Gastroesophageal sphincter (tissue), 4 donors: ENCODE results near the gene SRRD. TPM values are rescaled to one million over a fixed set of nuclear protein-coding genes. Genes with fewer than 3 reads are reported as not detected.

Experiments
- ATAC-seq: fragments of 150-250 bp; one replicate; pipeline ENCODE4 v1.9.1; 2016; ENCODE audit warnings: mild to moderate bottlenecking, moderate library complexity
- H3K27ac ChIP-seq, 4 donors: fragments of 200-600 bp; sonication (generic) in 3 of 4; 1 replicate in 3 of 4; 2 replicates in 1 of 4; pipeline ENCODE4 v1.5.1; 2016 to 2019
- H3K27me3 ChIP-seq: fragments of 200-600 bp; sonication (generic); one replicate; pipeline ENCODE4 v1.5.1; 2019
- H3K36me3 ChIP-seq, 2 donors: fragments of 200-600 bp; sonication (generic); one replicate each; pipeline ENCODE4 v1.5.1; 2019; ENCODE audit warnings: control low read depth in 1 of 2
- H3K4me1 ChIP-seq, 3 donors: fragments of 200-600 bp; sonication (generic); 1 replicate in 2 of 3; 2 replicates in 1 of 3; pipeline ENCODE4 v1.5.1; 2016 to 2019; ENCODE audit warnings: control low read depth in 2 of 3
- H3K4me3 ChIP-seq, 2 donors: fragments of 200-600 bp; sonication (generic); one replicate each; pipeline ENCODE4 v1.5.1; 2019; ENCODE audit warnings: mild to moderate bottlenecking in 1 of 2, moderate library complexity in 1 of 2
- H3K9me3 ChIP-seq, 3 donors: fragments of 200-600 bp; sonication (generic); one replicate each; pipeline ENCODE4 v1.5.1; 2017 to 2019; ENCODE audit warnings: control low read depth in 2 of 3
- EP300 ChIP-seq: sonication (generic); formaldehyde crosslinking; IDR thresholded peaks from one replicate; pipeline ENCODE4 v1.6.1; 2017; ENCODE audit warnings: antibody characterized with exemption, mild to moderate bottlenecking
- POLR2A ChIP-seq, 2 donors: fragments of 450-650 bp; IDR thresholded peaks; one replicate each; pipeline ENCODE4 v1.6.1; 2017; ENCODE audit warnings: antibody characterized with exemption in 2 of 2, mild to moderate bottlenecking in 2 of 2, moderate library complexity in 1 of 2
- POLR2AphosphoS5 ChIP-seq: sonication (generic); formaldehyde crosslinking; IDR thresholded peaks from one replicate; pipeline ENCODE4 v1.6.1; 2017; ENCODE audit warnings: antibody characterized with exemption
- WGBS, 2 donors: methylation state at CpG; one replicate each; pipeline ENCODE4 v1.1.5; 2018; ENCODE audit warnings: low coverage in 1 of 2; 5-methylcytosine and 5-hydroxymethylcytosine counted together
- total RNA-seq, 4 donors: library from RNA; depleted of rRNA; stranded (reverse); fragments of >200 nt; gene quantifications; one replicate each; pipeline ENCODE4 v1.1.0, GENCODE V29; 2016
- TF ChIP-seq, protein P1 (sequence below), 4 experiments: fragments of 200-600 bp in 2 of 4; fragments of 450-650 bp in 2 of 4; sonication (generic) in 1 of 4; IDR thresholded peaks; one replicate each; pipeline ENCODE4 v1.5.1; 2017 to 2019; ENCODE audit warnings: antibody characterized with exemption in 4 of 4, mild to moderate bottlenecking in 2 of 4, moderate library complexity in 2 of 4

SRRD gene
- total RNA-seq, 4 donors from 2014 or later, result 16.7 to 30.0 (median 23.5) TPM

DNA sequence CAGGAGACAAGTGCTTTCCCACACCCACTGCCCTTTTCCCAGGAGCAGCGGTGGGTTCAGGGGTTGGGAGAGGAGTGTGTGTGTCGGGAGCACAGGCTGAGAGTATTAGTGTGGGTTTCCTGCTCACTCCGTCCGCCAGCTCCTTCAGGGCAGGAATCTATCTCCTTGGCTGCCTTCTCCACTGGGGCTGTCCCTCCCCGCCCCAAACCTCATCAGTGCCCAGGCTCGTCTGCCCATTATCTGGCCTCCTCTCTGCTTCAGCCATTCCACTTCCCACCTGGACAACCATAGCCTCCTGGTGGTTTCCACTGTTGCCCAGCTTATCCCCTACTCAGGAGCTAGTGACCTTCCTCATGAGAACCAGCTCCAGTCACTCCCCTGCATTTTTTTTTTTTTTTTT is 34.7 kb upstream of the SRRD start:
- Histone ChIP-seq H3K4me1 (peaks cover 0 to 22% (median 0%) of the 10 kb centered on the region in 3 donors), H3K4me3 (no peak overlapping the region), H3K9me3 (no peaks in the 10 kb centered on the region), H3K27me3 (no peaks in the 10 kb centered on the region), H3K36me3 (peaks cover 0 to 43% of the 10 kb centered on the region in 2 donors), H3K27ac (no peak overlapping the region)
- 62 to 65% methylated on average over 5 of the region's 6 CpGs for WGBS, 2 donors
- no peak for TF ChIP-seq POLR2A (IDR thresholded peaks at IDR 0.05)
- TF ChIP-seq POLR2AphosphoS5, result no peak
- no peak for TF ChIP-seq EP300
- TF ChIP-seq, protein P1, sequence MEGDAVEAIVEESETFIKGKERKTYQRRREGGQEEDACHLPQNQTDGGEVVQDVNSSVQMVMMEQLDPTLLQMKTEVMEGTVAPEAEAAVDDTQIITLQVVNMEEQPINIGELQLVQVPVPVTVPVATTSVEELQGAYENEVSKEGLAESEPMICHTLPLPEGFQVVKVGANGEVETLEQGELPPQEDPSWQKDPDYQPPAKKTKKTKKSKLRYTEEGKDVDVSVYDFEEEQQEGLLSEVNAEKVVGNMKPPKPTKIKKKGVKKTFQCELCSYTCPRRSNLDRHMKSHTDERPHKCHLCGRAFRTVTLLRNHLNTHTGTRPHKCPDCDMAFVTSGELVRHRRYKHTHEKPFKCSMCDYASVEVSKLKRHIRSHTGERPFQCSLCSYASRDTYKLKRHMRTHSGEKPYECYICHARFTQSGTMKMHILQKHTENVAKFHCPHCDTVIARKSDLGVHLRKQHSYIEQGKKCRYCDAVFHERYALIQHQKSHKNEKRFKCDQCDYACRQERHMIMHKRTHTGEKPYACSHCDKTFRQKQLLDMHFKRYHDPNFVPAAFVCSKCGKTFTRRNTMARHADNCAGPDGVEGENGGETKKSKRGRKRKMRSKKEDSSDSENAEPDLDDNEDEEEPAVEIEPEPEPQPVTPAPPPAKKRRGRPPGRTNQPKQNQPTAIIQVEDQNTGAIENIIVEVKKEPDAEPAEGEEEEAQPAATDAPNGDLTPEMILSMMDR (IDR thresholded peaks at IDR 0.05), result no peak
- no peak for ATAC-seq

DNA sequence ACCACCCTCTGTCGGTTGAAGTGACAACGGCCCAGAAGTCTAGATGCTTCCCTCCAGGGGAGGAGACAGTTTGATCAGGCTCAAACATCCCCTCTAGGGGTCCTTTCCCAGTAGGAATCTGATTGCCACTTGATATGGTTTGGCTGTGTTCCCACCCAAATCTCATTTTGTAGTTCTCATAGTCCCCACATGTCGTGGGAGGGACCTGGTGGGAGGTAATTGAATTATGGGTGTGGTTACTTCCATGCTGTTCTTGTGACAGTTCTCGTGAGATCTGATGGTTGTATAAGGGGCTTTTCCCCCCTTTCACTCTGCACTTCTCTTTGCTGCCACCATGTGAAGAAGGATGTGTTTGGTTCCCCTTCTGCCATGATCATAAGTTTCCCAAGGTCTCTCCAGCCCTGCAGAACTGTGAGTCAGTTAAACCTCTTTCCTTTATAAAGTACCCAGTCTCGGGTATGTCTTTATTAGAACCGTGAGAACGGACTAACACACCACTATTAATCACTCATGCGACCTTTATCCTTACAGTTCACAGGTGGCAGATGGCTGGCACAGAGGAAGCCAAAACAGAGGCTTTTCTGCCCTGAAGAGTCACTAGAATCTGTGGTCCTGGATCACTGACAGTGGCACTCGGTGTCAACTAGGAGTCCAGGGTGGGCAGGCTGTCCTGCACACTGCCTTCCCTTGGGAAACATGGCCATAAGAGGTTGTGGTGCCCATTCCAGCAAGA is 33.1 kb upstream of the SRRD start:
- TF ChIP-seq, protein P1 (IDR thresholded peaks at IDR 0.05), result no peak
- no peak for TF ChIP-seq EP300
- TF ChIP-seq POLR2AphosphoS5, result no peak
- no peak for TF ChIP-seq POLR2A (IDR thresholded peaks at IDR 0.05)
- Histone ChIP-seq H3K36me3 (peaks cover 0 to 48% of the 10 kb centered on the region in 2 donors), H3K27ac (no peak overlapping the region), H3K9me3 (no peaks in the 10 kb centered on the region), H3K4me3 (no peak overlapping the region), H3K27me3 (no peaks in the 10 kb centered on the region), H3K4me1 (peaks cover 0 to 22% (median 0%) of the 10 kb centered on the region in 3 donors)
- no peak for ATAC-seq
- 82 to 86% methylated on average over 3 to 6 of the region's 9 CpGs for WGBS, 2 donors

DNA sequence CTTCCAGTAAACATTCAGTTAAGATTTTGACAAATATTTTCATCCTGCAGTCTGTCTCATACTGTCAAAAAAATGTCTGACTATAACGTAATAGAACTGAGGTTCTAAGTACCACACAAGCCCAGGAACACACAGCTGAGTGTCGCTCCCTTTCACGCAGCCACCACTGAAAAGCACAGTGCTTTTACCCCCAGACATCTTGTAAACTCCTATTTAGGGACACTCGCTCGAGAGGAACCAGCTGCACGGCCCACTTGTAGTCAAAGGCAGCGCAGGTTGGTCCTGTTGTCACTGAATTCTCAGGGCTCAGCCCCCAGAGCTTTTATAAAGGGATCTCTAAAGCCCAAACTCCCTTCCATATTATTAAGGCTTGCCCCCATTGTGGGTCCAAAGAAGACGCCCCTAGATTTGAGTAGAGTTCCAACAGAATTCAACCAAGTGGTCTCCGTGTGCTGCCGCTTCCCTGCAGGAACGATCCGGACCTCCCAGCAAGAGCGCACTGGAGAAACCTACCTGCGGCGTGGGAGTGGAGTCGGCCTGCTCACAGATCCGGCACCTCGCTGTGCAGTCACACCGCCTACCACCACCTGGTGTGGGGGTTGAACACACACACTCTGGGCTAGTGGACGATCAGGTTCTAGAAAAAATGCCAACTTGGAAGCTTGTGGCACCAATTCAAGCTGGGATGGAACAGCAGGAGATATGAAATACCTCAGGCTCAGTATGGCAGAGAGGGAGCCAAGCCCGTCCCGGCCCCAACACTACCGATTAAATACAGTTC is 31.3 kb upstream of the SRRD start:
- Histone ChIP-seq H3K4me3 (no peak overlapping the region), H3K27me3 (no peaks in the 10 kb centered on the region), H3K36me3 (peaks cover 0 to 66% of the 10 kb centered on the region in 2 donors), H3K4me1 (peaks cover 0 to 16% (median 0%) of the 10 kb centered on the region in 3 donors), H3K9me3 (no peaks in the 10 kb centered on the region), H3K27ac (no peak overlapping the region)
- TF ChIP-seq, protein P1 (IDR thresholded peaks at IDR 0.05), result no peak
- TF ChIP-seq POLR2AphosphoS5 (no peak), POLR2A (IDR thresholded peaks at IDR 0.05) (no peak)
- no peak for ATAC-seq
- WGBS, 2 donors, result 82 to 86% methylated on average over 7 to 11 of the region's 23 CpGs

DNA sequence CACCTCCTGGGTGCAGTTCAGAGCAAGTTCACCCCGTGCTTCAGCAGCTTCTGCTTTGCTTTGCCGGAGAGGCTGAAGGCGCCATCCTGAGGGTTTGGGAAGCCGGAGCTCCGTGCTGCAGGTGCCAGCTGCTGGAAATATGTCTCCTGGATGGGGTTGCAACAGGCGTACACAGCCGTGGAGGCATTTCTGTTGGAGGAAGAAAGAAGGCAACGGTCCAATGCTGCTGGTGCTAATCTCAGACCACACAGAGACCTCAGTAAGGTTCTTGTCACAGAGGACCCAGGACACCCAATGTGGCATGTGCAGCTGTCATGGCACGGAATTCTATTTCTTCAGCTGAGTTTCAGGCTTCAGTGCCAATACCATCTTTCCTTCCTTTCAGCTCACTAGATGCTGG is 30.5 kb upstream of the SRRD start:
- peaks cover 0 to 8% (median 0%) of the 10 kb centered on the region in 3 donors for H3K4me1 ChIP-seq
- H3K27me3 ChIP-seq, result no peaks in the 10 kb centered on the region
- WGBS, 2 donors, result 80 to 83% methylated on average over 1 to 6 of the region's 9 CpGs
- H3K9me3 ChIP-seq, result no peaks in the 10 kb centered on the region
- H3K4me3 ChIP-seq, result no peak overlapping the region
- TF ChIP-seq POLR2A (IDR thresholded peaks at IDR 0.05) (no peak), EP300 (no peak), POLR2AphosphoS5 (no peak)
- TF ChIP-seq, protein P1 (IDR thresholded peaks at IDR 0.05), result no peak
- H3K36me3 ChIP-seq, result peaks cover 0 to 74% of the 10 kb centered on the region in 2 donors
- no peak overlapping the region for H3K27ac ChIP-seq
- no peak for ATAC-seq
